ENCODE results near the gene FLNC.

DNA sequence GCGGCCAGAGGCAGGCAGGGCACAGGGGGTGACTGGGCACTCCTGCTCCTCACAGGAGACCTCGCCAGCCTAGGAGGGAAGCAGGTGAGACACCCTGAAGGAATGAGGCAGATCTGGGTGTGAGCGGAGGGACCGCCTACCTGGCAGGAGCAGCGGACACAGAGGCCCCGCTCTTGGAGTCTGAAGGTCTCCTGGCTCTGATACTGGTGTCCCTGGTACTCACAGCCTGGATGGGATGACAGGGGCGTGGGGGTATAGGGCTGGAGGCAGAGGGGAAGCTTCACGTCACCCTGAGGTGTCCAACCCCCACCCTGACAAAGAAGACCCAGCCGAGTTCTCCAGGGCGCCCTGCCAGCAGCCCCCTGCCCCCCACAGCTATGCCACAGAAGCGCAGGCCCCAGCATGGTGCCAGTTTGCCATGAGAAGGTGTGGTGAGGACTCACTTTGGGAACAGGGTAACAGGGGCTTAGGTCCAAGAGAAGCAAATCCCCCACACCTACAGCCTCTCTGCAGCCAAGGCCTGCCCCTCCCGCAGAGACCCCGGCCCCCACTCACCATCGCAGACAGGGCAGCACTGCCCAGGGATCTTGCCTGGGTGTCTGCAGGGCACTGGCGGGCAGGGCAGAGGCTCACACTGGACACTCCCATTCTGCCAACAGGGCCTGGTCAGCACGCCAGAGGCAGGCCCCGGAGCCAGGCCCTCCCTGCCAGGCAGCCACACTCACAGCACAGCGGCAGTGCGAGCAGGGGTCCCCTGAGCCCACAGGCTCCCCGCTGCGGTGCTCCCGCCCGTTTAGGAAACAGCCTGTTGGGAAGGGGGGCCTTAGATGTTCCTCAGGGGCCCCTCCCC is 63.3 kb downstream of the FLNC start:
- TF ChIP-seq, protein P1, sequence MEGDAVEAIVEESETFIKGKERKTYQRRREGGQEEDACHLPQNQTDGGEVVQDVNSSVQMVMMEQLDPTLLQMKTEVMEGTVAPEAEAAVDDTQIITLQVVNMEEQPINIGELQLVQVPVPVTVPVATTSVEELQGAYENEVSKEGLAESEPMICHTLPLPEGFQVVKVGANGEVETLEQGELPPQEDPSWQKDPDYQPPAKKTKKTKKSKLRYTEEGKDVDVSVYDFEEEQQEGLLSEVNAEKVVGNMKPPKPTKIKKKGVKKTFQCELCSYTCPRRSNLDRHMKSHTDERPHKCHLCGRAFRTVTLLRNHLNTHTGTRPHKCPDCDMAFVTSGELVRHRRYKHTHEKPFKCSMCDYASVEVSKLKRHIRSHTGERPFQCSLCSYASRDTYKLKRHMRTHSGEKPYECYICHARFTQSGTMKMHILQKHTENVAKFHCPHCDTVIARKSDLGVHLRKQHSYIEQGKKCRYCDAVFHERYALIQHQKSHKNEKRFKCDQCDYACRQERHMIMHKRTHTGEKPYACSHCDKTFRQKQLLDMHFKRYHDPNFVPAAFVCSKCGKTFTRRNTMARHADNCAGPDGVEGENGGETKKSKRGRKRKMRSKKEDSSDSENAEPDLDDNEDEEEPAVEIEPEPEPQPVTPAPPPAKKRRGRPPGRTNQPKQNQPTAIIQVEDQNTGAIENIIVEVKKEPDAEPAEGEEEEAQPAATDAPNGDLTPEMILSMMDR (IDR thresholded peaks at IDR 0.05) = no peak
- no peak for TF ChIP-seq EZH2 (IDR thresholded peaks at IDR 0.05)
